Tibial nerve (tissue), 4 donors: ENCODE data around the gene SPTBN5.

Experiments used
- EP300 ChIP-seq, 2 donors: sonication (generic); formaldehyde crosslinking; IDR thresholded peaks; one replicate each; pipeline ENCODE4 v1.6.1; 2017; ENCODE audit warnings: antibody characterized with exemption in 2 of 2, mild to moderate bottlenecking in 1 of 2
- POLR2A ChIP-seq, 2 donors: fragments of 450-650 bp; IDR thresholded peaks; one replicate each; pipeline ENCODE4 v1.6.1; 2017; ENCODE audit warnings: antibody characterized with exemption in 2 of 2, mild to moderate bottlenecking in 2 of 2, moderate library complexity in 2 of 2
- TF ChIP-seq, protein P1 (sequence below), 5 experiments: fragments of 200-600 bp in 3 of 5; fragments of 450-650 bp in 2 of 5; sonication (generic) in 3 of 5; IDR thresholded peaks; one replicate each; pipeline ENCODE4 v1.5.1; 2016 to 2019; ENCODE audit warnings: antibody characterized with exemption in 5 of 5, mild to moderate bottlenecking in 3 of 5, moderate library complexity in 2 of 5

- TF ChIP-seq, protein P1, sequence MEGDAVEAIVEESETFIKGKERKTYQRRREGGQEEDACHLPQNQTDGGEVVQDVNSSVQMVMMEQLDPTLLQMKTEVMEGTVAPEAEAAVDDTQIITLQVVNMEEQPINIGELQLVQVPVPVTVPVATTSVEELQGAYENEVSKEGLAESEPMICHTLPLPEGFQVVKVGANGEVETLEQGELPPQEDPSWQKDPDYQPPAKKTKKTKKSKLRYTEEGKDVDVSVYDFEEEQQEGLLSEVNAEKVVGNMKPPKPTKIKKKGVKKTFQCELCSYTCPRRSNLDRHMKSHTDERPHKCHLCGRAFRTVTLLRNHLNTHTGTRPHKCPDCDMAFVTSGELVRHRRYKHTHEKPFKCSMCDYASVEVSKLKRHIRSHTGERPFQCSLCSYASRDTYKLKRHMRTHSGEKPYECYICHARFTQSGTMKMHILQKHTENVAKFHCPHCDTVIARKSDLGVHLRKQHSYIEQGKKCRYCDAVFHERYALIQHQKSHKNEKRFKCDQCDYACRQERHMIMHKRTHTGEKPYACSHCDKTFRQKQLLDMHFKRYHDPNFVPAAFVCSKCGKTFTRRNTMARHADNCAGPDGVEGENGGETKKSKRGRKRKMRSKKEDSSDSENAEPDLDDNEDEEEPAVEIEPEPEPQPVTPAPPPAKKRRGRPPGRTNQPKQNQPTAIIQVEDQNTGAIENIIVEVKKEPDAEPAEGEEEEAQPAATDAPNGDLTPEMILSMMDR (IDR thresholded peaks at IDR 0.05), result no peak
- TF ChIP-seq EP300 (IDR thresholded peaks at IDR 0.05) (no peak), POLR2A (IDR thresholded peaks at IDR 0.05) (no peak)
Observed at GRCh38 chr15:41935566-41936020, 41.7 kb upstream of the SPTBN5 start.
